Measurements from ENCODE around the gene EIF2B2. TPM values are rescaled to one million over a fixed set of nuclear protein-coding genes. Genes with fewer than 3 reads are reported as not detected.

Gene EIF2B2
- total RNA-seq, 2 donors from 2014 or later: 36.5 to 48.1 TPM

DNA sequence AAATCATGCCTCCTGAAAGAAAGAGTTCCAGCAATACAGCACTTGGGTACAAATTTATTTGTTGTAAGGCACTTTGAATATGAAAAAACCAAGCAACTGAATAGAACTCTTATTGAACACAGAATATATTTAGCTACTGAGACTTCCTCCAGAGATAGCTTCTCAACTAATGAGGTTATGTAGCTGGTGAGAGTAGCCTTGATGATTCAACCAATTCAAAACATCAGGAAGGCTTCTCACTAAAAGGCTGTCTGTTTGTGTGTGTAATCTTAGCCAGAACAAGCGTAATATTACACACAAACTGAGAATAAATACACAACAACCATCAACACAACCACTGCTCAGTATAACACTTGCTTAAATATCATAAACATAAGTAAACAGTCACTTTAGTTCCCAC is 20.4 kb downstream of the EIF2B2 start:
- ATAC-seq (no peak), DNase-seq (no peak)
- intact Hi-C loops (cut with DNase I, micrococcal nuclease): no loop called here

DNA sequence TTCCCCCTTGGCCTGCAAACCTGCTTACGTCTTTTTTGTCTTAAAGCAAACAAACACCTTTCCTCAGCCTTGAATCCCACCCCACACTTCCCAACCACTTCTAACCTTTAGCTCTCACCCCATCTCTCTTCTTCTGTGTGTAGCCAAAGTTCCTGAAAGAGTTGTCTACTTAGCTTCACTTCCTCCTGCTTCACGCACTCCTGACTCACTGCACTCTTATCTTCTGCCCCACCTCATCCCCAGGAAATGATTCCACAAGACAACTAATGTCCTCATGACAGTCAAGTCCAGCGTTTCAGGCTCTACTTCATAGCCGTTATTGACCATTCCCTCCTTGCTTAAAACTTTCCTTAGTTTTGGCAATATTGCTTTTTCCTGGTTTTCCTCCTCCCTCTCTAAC is 22.4 kb downstream of the EIF2B2 start:
- DNase-seq (no peak), ATAC-seq (peak; percentile 96)

DNA sequence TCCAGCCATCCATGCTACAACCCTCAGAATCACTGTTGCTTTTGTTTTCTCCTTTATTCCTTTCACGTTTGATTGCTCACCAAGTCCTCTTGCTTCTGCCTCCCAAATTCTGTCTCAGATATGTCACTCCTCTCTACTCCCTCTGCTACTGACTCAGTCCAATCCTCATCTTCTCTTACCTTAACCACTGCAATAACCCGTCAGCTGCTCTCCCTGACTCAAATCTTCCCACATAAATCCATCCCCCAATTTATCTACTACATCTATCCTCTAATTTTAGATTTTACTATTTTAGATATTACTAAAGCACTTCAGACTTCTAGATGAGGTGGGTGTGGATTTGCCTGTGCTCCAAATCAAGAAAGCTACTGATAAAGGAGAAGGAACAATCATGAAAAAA is 23.2 kb downstream of the EIF2B2 start:
- ATAC-seq (no peak), DNase-seq (no peak)
- intact Hi-C loops (cut with DNase I, micrococcal nuclease): no loop called here

More for the DNA sequence above, 22.4 kb downstream of the EIF2B2 start:
- intact Hi-C loops (cut with DNase I, micrococcal nuclease): no loop called here

DNA sequence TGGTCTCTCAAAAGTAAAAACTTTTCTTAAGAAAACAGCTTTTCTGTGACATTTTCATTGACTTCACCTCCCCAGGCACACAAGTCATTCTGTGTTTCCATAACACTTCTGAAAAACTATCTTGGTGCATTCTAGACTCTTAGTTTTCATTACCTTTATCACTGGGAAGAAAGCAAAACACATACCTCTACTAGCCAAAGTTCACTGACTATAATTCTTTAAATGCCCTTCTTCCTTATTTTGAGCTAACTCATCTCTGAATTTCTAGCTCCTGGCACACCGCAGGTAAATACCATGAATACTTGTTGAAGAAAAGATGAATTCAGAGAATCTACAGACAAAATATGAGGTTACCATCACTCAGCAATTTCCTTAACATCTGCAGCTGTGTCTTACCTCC is 27.4 kb downstream of the EIF2B2 start:
- ATAC-seq (peak; percentile 56), DNase-seq (no peak)
- intact Hi-C loops (cut with DNase I, micrococcal nuclease): no loop called here

DNA sequence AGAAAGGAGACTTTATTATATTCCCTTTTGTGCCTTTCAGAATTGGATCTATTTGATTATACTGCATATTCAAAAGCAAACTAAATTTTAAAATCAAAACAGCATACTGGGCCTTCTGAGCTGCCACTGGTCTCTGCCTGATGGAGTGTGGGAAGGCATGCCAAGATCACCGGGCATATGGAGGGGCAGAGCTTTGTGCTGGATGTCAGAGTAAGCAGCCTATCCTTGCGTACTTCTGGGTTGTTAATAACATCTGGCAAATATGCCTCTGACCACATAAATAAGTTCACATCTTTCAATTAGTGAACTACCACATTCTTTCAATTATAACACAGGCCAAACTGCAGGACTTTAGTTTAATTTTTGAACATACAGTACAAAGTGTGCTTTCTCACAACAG is 30.2 kb downstream of the EIF2B2 start:
- intact Hi-C loops (cut with DNase I, micrococcal nuclease): no loop called here
- ATAC-seq: no peak
- DNase-seq: no peak

DNA sequence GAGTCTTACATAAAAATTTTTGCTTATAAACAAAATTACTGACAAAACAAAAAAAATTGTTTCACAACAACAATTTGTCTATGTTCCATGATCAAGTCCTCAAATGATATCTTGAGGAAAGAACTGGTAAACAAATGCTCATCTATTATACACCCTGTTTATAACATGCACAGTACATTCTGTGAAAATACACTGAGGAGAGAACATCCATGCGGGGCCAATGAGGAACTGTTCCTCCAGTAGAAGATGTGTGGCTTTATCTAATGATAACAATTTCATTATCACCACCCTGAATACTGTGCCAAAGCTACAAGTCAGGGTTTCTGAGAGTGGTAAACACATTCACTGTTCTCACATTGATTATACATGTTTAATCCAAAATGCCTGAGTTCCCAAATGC is 37.8 kb downstream of the EIF2B2 start:
- peak; percentile 28 for ATAC-seq
- intact Hi-C loops (cut with DNase I, micrococcal nuclease): no loop called here
- no peak for DNase-seq

DNA sequence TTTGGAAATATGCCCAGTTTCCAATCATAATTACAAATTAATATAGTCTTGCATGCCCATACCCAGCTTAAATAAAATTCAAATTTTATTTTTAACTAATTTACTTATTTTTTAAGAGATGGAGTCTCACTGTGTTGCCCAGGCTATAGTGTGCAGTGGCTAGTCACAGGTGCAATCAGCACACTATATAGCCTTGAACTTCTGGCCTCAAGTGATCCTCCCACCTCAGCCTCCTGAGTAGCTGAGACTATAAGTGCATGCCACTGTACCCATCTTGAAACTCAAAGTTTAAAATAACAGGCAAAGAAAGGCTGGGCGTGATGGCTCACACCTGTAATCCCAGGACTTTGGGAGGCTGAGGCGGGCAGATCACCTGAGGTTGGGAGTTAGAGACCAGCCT is 38.2 kb downstream of the EIF2B2 start:
- ATAC-seq: peak; percentile 36
- intact Hi-C loops (cut with DNase I, micrococcal nuclease): no loop called here
- DNase-seq: no peak

DNA sequence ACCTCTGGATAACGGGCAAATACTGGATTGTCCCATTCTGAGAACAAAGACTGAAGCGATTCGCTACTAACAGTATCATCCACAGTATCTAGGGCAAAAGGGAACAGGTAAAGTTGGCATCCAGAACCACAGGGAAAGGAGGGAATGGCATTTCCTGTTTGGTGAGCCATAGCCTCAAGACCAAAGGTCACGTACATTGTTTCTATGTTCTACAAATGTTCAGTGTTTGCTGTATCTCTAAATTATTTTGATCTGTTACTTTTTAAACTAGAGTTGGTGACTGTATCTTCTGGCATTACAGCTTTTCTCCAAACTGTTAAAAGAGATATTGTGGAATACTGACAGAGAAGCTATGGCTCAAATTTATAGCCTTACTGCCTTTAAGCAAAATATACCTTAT is 38.9 kb downstream of the EIF2B2 start:
- DNase-seq (peak in 1 of 2 donors; percentile 51), ATAC-seq (peak; percentile 96)
- intact Hi-C loops (cut with DNase I, micrococcal nuclease): no loop called here

DNA sequence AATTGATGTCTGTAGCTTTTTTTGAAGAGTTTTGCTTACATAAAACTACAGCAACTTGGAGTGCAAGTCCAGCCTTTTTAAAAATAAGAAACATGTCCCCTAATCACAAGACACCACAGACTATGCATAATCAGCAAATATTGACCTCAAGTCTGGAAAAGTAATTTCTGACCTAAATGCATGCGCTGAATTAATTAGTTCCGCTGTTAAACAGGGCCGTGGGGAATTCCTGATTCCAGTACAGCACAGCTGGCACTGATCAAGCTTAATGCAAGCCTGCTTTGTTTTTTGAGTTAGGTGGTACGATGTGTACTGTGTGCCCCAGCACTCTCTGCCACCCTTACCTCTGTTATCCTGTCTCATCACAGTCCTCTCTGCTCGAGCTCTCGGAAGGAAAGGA is 39.3 kb downstream of the EIF2B2 start:
- peak; percentile 21 for ATAC-seq
- no peak for DNase-seq
- intact Hi-C loops (cut with DNase I, micrococcal nuclease): no loop called here

DNA sequence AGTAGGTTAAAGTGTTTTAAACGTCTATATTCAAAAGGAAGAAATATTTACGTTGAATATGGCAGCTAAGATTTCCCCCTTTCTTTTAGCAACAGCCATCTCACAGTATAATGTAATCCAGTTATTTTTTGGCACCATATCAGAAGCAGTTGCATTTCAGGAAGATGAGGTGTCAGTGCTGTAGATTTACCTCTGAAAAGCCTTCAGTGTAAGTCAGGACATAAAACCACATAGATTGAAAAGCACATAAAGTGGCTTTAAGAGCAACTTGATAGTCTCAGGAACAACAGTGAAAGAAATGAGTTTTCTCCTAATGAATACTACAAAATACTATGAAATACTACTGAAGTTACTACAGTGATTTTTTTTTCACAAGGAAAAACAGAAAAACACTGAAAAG is 41.6 kb downstream of the EIF2B2 start:
- DNase-seq: no peak
- no peak for ATAC-seq
- intact Hi-C loops (cut with DNase I, micrococcal nuclease): no loop called here

DNA sequence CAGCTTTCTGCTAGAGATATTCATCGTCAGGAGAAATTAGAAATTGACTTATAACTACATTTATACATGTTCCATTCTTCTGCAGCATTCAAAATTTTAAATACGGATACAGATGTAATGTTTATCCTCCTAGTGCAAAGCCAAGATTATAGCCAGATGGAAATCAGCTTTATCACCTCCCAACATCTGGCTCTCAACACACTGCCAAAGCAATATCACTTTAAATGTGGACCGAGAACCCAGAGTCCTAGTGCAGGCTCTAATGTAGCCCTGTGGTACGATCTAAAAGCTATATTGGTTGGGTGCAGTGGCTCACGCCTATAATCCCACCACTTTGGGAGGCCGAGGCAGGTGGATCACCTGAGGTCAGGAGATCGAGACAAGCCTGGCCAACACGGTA is 42.0 kb downstream of the EIF2B2 start:
- no peak for DNase-seq
- ATAC-seq: no peak
- intact Hi-C loops (cut with DNase I, micrococcal nuclease): no loop called here

DNA sequence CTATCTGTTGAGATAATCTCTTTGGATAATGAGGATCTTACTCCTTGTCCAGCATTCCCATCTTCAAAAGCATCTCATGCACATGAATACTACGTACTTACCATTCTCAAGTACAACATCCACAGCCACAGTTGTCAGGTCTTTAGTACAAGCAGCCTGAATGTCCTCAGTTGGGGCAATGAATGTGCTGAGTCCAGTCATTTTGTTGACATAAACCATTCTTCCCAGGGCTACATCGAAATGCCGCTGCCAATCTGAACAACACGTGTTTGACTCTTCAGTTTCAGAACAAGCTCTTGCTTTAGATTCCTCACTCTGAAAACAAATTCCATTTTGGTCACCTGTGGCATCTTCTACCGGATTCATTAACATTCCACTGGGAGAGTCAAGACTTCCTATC is 43.6 kb downstream of the EIF2B2 start:
- ATAC-seq (no peak), DNase-seq (no peak)
- intact Hi-C loops (cut with DNase I, micrococcal nuclease): no loop called here

DNA sequence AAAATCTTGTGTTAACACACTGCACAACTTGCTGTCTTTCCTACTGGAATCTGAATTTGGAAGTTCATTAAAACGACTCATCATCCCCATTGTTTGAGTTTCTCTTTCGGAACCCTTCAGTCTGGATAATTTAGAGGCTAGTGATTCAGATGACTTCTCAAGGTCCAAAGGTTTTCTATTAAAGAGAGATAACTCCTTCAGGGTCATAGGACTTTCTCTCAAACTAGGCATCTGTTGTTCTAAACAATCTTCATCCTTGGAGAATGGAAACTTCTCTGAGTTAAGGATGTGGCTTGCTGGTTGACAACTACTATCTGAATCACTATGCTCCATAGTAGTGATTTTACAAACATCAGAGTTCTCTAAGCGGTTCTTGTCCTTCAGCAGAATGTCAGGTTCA is 44.2 kb downstream of the EIF2B2 start:
- intact Hi-C loops (cut with DNase I, micrococcal nuclease): no loop called here
- DNase-seq: no peak
- ATAC-seq: peak; percentile 15

DNA sequence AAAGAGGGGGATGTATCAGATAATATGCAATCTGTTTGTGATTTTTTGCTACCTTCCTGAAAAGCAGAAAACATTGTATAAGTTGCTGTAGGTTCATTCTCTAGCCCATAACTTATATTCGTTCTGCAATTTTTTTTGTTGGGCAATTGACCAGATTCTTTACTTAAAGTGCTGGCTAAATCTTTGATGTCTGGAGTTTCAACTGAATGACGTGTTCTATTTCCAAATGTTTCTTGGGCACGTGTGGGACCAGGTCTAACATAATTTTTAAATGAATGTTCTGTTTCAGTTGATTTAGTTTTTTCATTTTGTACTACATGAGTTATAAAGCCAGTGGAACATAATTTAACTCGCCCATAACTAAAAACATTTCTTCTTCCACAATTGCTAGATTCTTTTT is 44.8 kb downstream of the EIF2B2 start:
- DNase-seq: no peak
- no peak for ATAC-seq
- intact Hi-C loops (cut with DNase I, micrococcal nuclease): no loop called here

DNA sequence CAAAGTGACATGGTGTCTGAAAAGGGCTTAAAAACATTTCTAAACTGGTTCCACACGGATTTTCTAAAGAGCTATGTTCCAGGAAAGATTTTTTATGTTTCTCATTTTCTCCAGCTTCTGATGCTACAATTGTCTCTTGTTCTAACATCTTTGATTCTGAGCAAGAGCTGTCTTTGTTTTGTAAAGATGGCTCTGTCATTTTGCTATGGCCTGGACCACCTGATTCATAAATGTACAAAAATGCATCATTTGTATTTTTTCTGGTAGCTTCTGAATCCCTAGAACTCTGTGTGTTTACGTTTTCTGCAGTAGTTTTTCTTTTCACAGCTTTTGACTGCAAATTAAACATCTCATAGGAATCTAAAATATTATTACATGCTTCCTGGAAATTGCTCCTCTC is 45.4 kb downstream of the EIF2B2 start:
- ATAC-seq: no peak
- intact Hi-C loops (cut with DNase I, micrococcal nuclease): no loop called here
- DNase-seq: no peak

DNA sequence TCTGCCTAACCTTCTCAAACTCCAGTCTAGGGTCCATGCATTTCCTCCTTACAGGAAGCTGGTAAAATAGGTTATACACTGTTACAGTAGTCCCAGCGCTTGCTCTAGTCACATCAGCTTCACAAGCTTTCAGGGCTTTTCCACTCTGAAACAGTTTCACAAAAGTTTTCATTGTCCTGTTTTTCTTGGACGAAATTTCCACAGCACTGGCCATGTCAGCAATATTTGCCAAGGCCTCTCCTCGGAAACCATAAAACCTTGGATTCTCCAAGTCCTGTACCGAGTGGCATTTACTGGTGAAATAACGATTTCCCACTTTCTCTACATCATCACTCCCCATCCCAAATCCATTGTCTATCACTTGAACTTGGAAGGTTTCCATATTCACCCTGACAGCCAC is 46.4 kb downstream of the EIF2B2 start:
- no peak for DNase-seq
- intact Hi-C loops (cut with DNase I, micrococcal nuclease): no loop called here
- no peak for ATAC-seq

DNA sequence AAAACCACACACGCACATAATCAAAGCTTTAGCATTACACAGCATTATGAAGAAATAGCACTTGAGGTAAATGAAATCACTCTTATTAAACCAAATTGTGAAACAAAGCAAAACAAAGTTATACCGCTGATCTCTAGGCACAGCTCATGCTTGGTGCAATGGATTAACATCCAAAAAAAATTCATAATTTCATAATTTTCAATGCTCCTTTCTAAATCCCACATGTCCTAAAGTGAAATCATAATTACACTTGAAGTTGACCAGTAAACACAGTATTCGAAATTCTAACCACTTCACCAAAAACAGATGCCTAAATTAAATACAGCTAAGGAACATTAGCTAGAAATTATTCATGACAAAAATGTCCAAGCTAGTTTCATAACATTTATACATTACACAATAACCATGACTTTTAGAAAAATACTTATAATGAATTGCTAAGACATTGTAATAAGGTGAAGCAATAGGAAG is 47.0 kb downstream of the EIF2B2 start:
- ATAC-seq (no peak), DNase-seq (no peak)
- intact Hi-C loops (cut with DNase I, micrococcal nuclease): no loop called here

DNA sequence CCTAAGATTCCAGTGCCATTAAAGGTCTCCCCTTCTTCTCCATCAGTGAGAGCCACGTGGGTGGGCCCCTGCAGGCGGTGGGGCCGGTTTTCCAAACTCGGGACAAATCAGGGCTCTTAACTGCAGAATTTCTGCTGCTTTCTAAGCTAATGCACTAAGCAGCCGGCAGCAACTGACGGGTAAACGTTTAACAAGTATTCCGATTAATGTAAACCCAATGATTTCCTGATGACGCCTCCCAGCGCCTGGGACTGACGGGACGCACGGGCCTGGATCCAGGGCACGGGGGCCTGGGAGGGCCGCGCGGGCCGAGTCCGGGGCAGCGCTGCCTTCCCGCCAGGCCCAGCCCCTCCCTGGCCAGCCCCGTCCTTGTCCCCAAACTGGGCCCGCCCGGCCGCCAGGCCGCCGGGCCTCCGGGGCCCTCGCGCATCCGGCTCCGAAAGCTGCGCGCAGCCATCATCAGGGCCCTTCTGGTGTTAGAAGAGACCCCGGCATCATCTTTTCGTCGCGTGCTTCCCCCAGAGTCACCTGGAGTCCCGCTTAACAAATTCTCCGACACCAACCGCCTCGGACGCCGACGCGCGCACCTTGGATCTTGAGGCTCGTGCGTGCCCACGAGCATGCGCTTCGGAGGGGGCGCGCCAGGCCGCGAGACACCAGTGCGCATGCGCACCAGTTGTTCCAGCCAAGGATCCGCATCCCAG is 48.3 kb downstream of the EIF2B2 start, which contains the start of gene MLH3:
TSS of gene MLH3 (minus strand) at position 616 of the 704 bp plus-strand sequence. CDS start 1,812 bp downstream, outside the sequence.
- ATAC-seq (peak; percentile 94), DNase-seq (peak; percentile 82 to 89)
- intact Hi-C loops (cut with DNase I, micrococcal nuclease): no loop called here

DNA sequence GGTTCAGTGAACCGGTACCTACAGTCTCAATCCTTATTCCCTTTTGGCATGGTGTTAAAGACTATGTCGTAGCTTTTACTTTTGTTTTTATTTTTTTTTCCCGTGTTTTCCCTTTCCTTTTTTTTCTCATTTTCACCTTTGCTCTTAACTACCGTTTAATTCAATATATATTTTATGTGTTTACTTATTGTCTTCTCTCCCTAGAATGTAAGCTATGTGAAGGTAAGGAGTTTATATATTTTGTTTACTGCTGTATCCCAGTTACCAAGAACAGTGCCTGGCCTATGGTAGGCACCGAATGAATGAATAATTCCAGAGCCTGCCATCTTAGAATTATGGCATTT is 48.8 kb downstream of the EIF2B2 start:
- ATAC-seq: no peak
- intact Hi-C loops (cut with DNase I, micrococcal nuclease): no loop called here
- no peak for DNase-seq

DNA sequence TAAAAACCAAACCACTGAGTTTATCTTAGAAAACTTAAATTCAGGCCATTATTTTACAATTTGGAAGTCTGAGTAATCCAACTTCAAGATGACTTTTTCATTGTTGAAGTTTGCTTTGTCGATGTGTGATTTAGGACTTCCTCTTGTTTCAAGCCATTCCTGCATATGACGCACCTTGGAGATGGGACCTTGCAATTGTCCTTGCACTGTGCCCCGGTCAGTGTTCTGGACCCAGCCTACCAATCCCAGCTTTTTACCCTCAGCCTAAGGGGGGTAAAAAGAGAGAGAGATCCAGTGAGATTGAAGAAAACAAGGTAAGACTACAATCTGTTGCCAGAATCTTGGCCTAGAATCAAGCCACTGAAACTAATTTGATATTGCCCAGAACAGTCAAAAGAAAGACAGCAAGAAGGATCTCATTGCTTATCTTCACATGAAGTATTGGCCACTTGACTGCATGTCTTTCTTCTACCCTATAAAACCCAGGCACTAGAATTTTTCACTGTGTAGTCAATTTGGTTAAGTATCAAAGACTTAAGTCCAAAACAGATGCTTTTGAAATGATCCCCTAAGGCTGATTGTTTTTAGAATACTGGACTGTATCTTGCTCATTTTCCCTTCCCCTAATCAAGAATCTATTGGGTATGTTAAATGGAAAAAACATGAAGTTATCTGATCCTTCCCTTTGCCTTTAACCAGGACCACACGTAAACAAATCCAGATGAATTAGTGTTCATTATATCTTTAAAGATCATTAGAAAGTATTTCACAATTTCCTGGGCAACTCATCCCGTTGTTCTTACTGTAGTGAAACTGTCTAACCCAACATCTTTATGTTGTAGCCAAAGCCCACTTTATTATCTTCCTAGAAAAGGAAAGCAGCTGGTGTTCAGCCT is 50.9 kb downstream of the EIF2B2 start:
- ATAC-seq (no peak), DNase-seq (no peak)
- intact Hi-C loops (cut with DNase I, micrococcal nuclease): no loop called here

Data from left colon (tissue), 2 donors.